MM.1S (cell line): ENCODE results near the gene C19orf25.
A peak's percentile ranks its signal among the peaks of the same experiment; 100 is the strongest.

ENCODE experiments used
- DNase-seq: peaks from one replicate; pipeline ENCODE4 v3.0.0-alpha.2; 2015
- H2AFZ ChIP-seq: fragments of 300-600 bp; sonication (generic); 2 replicates; pipeline ENCODE4 v1.6.0; 2016; ENCODE audit warnings: antibody characterized with exemption, low read length
- H3F3A ChIP-seq: fragments of 300-600 bp; sonication (generic); 2 replicates; pipeline ENCODE4 v1.6.1; 2016; ENCODE audit warnings: mild to moderate bottlenecking, antibody characterized with exemption, low read length, moderate library complexity, mixed read lengths; ENCODE audit not compliant: insufficient read depth
- H3K27ac ChIP-seq: fragments of 300-600 bp; sonication (generic); 2 replicates; pipeline ENCODE4 v1.5.1; 2016; ENCODE audit warnings: mild to moderate bottlenecking, low read length
- H3K27me3 ChIP-seq: fragments of 300-600 bp; sonication (generic); replicated peaks from 2 replicates; pipeline ENCODE4 v1.6.0; 2016; ENCODE audit warnings: low read length; ENCODE audit not compliant: insufficient read depth
- H3K36me3 ChIP-seq: fragments of 300-600 bp; sonication (generic); replicated peaks from 2 replicates; pipeline ENCODE4 v1.6.1; 2016; ENCODE audit warnings: mild to moderate bottlenecking, low read length, mixed read lengths; ENCODE audit not compliant: insufficient read depth
- H3K4me1 ChIP-seq: fragments of 300-600 bp; sonication (generic); 2 replicates; pipeline ENCODE4 v1.6.1; 2016; ENCODE audit warnings: low read length, mixed read lengths
- H3K4me2 ChIP-seq: fragments of 300-600 bp; sonication (generic); 2 replicates; pipeline ENCODE4 v1.6.0; 2016; ENCODE audit warnings: low read depth, low read length
- H3K4me3 ChIP-seq: fragments of 300-600 bp; sonication (generic); 2 replicates; pipeline ENCODE4 v1.5.1; 2016; ENCODE audit warnings: low read length, mixed read lengths
- H3K79me2 ChIP-seq: fragments of 300-600 bp; sonication (generic); 2 replicates; pipeline ENCODE4 v1.6.1; 2016; ENCODE audit warnings: mixed run types, low read length, mixed read lengths
- H3K9ac ChIP-seq: fragments of 300-600 bp; sonication (generic); 2 replicates; pipeline ENCODE4 v1.6.1; 2016; ENCODE audit warnings: low read length, mixed read lengths
- H3K9me2 ChIP-seq: fragments of 300-600 bp; sonication (generic); replicated peaks from 2 replicates; pipeline ENCODE4 v1.6.1; 2016; ENCODE audit warnings: mild to moderate bottlenecking, low read length, mixed read lengths; ENCODE audit not compliant: insufficient read depth
- H3K9me3 ChIP-seq: fragments of 300-600 bp; sonication (generic); replicated peaks from 2 replicates; pipeline ENCODE4 v1.6.1; 2016; ENCODE audit warnings: mild to moderate bottlenecking, low read length, mixed read lengths; ENCODE audit not compliant: insufficient read depth
- H4K20me1 ChIP-seq: fragments of 300-600 bp; sonication (generic); 2 replicates; pipeline ENCODE4 v1.6.1; 2016; ENCODE audit warnings: mild to moderate bottlenecking, low read length, moderate library complexity, mixed read lengths; ENCODE audit not compliant: insufficient read depth
- CTCF ChIP-seq: fragments of 300-600 bp; sonication (generic); IDR thresholded peaks from 2 replicates; pipeline ENCODE4 v1.5.1; 2016; ENCODE audit warnings: antibody characterized with exemption, low read length, mixed read lengths
- EZH2 ChIP-seq: fragments of 300-600 bp; sonication (generic); optimal IDR thresholded peaks from 2 replicates; pipeline ENCODE3; 2017; ENCODE audit warnings: low read depth, mild to moderate bottlenecking, antibody characterized with exemption, low read length, mixed read lengths
- EZH2phosphoT487 ChIP-seq: fragments of 300-600 bp; sonication (generic); IDR thresholded peaks from 2 replicates; pipeline ENCODE4 v1.6.1; 2018; ENCODE audit warnings: antibody characterized with exemption, low read length

Gene C19orf25

GRCh38 chr19:1457031-1457739 is 21.8 kb downstream of the C19orf25 start:
- Histone ChIP-seq H3K9me3 (no peaks in the 10 kb centered on the region), H3K4me2 (no peak overlapping the region), H4K20me1 (no peaks in the 10 kb centered on the region), H3K9me2 (no peaks in the 10 kb centered on the region), H3F3A (peaks cover 12% of the 10 kb centered on the region), H3K4me3 (no peak overlapping the region), H3K4me1 (peaks cover 13% of the 10 kb centered on the region; the same call in 1 of the 2 replicates), H3K27me3 (peaks cover 39% of the 10 kb centered on the region), H2AFZ (no peak overlapping the region), H3K79me2 (no peaks in the 10 kb centered on the region), H3K36me3 (no peaks in the 10 kb centered on the region), H3K27ac (no peak overlapping the region), H3K9ac (no peak overlapping the region)
- no peak for DNase-seq
- TF ChIP-seq EZH2phosphoT487 (no peak), CTCF (no peak), EZH2 (no peak)

- no peak overlapping the region for H3K27ac ChIP-seq
- no peaks in the 10 kb centered on the region for H3K9me2 ChIP-seq
- H3K36me3 ChIP-seq, result no peaks in the 10 kb centered on the region
- no peak overlapping the region for H3K9ac ChIP-seq
- H2AFZ ChIP-seq, result no peak overlapping the region
- peaks cover 13% of the 10 kb centered on the region; the same call in 1 of the 2 replicates for H3K4me1 ChIP-seq
- no peak overlapping the region for H3K4me3 ChIP-seq
- H3F3A ChIP-seq, result peaks cover 12% of the 10 kb centered on the region
- peak overlapping the region; percentile 88; the same call in 1 of the 2 replicates for H3K4me2 ChIP-seq
- no peak for DNase-seq
- H3K27me3 ChIP-seq, result peaks cover 48% of the 10 kb centered on the region
- H3K9me3 ChIP-seq, result no peaks in the 10 kb centered on the region
- H4K20me1 ChIP-seq, result no peaks in the 10 kb centered on the region
- H3K79me2 ChIP-seq, result no peaks in the 10 kb centered on the region
- TF ChIP-seq CTCF, result no peak
- no peak for TF ChIP-seq EZH2
- TF ChIP-seq EZH2phosphoT487, result no peak
Measured at GRCh38 chr19:1456121-1456900, 22.7 kb downstream of the C19orf25 start.

GRCh38 chr19:1455336-1456120 is 23.5 kb downstream of the C19orf25 start:
- Histone ChIP-seq H3K9me3 (no peaks in the 10 kb centered on the region), H3K27me3 (peaks cover 56% of the 10 kb centered on the region), H3K9me2 (no peaks in the 10 kb centered on the region), H3K4me1 (peaks cover 13% of the 10 kb centered on the region; the same call in 1 of the 2 replicates), H3K36me3 (no peaks in the 10 kb centered on the region), H3K9ac (peak overlapping the region; percentile 26; the same call in 1 of the 2 replicates), H3K79me2 (no peaks in the 10 kb centered on the region), H3K4me3 (peak overlapping the region; percentile 43), H3K27ac (peak overlapping the region; percentile 56; the same call in 1 of the 2 replicates), H2AFZ (peak overlapping the region; percentile 62), H3K4me2 (peak overlapping the region; percentile 88), H3F3A (peaks cover 12% of the 10 kb centered on the region), H4K20me1 (no peaks in the 10 kb centered on the region)
- DNase-seq, result peak; percentile 94
- TF ChIP-seq EZH2, result no peak
- TF ChIP-seq EZH2phosphoT487, result no peak
- no peak for TF ChIP-seq CTCF
